Neural cell (in vitro differentiated cells): ENCODE data around the gene XRCC3.

Experiments used
- CTCF ChIP-seq: fragments of 450-650 bp; IDR thresholded peaks from 2 replicates; pipeline ENCODE4 v1.5.1; 2014; ENCODE audit warnings: antibody characterized with exemption, mild to moderate bottlenecking, moderate library complexity; ENCODE audit not compliant: poor library complexity, severe bottlenecking
- EP300 ChIP-seq: fragments of 450-650 bp; conservative IDR thresholded peaks from 2 replicates; pipeline ENCODE4 v1.6.1; 2014; ENCODE audit warnings: antibody characterized with exemption, mild to moderate bottlenecking, moderate library complexity; ENCODE audit not compliant: poor library complexity, severe bottlenecking
- EZH2 ChIP-seq: fragments of 200-600, 300-800 bp; shearing (Covaris generic), sonication (generic); IDR thresholded peaks from 2 replicates; pipeline ENCODE4 v1.6.1; 2014; ENCODE audit warnings: antibody characterized with exemption, low read length, borderline replicate concordance, mild to moderate bottlenecking; ENCODE audit not compliant: insufficient read depth, poor library complexity, severe bottlenecking
- MXI1 ChIP-seq: fragments of 450-650 bp; conservative IDR thresholded peaks from 2 replicates; pipeline ENCODE4 v1.6.1; 2014; ENCODE audit warnings: antibody characterized with exemption, mild to moderate bottlenecking; ENCODE audit not compliant: poor library complexity, severe bottlenecking
- POLR2AphosphoS5 ChIP-seq: IDR thresholded peaks from 2 replicates; pipeline ENCODE4 v1.6.1; 2012
- RAD21 ChIP-seq: fragments of 450-650 bp; conservative IDR thresholded peaks from 2 replicates; pipeline ENCODE4 v1.6.1; 2014; ENCODE audit warnings: antibody characterized with exemption, mild to moderate bottlenecking, moderate library complexity
- REST ChIP-seq: IDR thresholded peaks from 2 replicates; pipeline ENCODE4 v1.6.1; 2012; ENCODE audit warnings: borderline replicate concordance
- SMC3 ChIP-seq: fragments of 450-650 bp; conservative IDR thresholded peaks from 2 replicates; pipeline ENCODE4 v1.6.1; 2014; ENCODE audit warnings: antibody characterized with exemption, mild to moderate bottlenecking, moderate library complexity; ENCODE audit not compliant: poor library complexity
- TAF1 ChIP-seq: IDR thresholded peaks from 2 replicates; pipeline ENCODE4 v1.6.1; 2012; ENCODE audit warnings: low read depth

- TF ChIP-seq CTCF (no peak), RAD21 (no peak), REST (no peak), TAF1 (no peak), POLR2AphosphoS5 (no peak), EZH2 (no peak), EP300 (no peak), SMC3 (no peak), MXI1 (no peak)
These were observed 7.7 kb downstream of the XRCC3 start for GRCh38 chr14:103707329-103708263.
